AG04450 (cell line): ENCODE data around the gene PBOV1. TPM values are rescaled to one million over a fixed set of nuclear protein-coding genes. Genes with fewer than 3 reads are reported as not detected.

Source experiments
- CTCF ChIA-PET: fragments of 300-600, 350-600 bp; formaldehyde crosslinking; extraction: SDS; loops from one replicate; lab custom pipeline; 2022; ENCODE audit warnings: antibody characterized with exemption, inconsistent platforms; lab: Charles Lee
- POLR2A ChIA-PET: fragments of 350-600 bp; formaldehyde crosslinking; extraction: SDS; loops from one replicate; lab custom pipeline; 2021; ENCODE audit warnings: antibody characterized with exemption, inconsistent platforms; lab: Yijun Ruan, JAX
- DNase-seq: peaks from one replicate; pipeline ENCODE4 v3.0.0-alpha.2; 2011; ENCODE audit warnings: low read depth, low spot score
- H3K27ac ChIP-seq: one replicate; pipeline ENCODE4 v1.5.1; 2012; ENCODE audit warnings: low read depth, low read length, control low read depth
- H3K27me3 ChIP-seq: one replicate; pipeline ENCODE4 v1.6.0; 2012; ENCODE audit warnings: low read length; ENCODE audit not compliant: control insufficient read depth, insufficient read depth
- H3K4me3 ChIP-seq: 2 replicates; pipeline ENCODE4 v1.5.1; 2011; ENCODE audit warnings: mild to moderate bottlenecking, low read depth, low read length, control low read depth
- H3K9me3 ChIP-seq: 2 replicates; pipeline ENCODE4 v1.5.1; 2012; ENCODE audit warnings: low read length; ENCODE audit not compliant: control insufficient read depth, insufficient read depth
- polyA plus RNA-seq: library from polyadenylated mRNA; depleted of rRNA; stranded (reverse); fragments of >200 nt; gene quantifications from 2 replicates; pipeline ENCODE4 v1.2.3, GENCODE V29; 2011
- TF ChIP-seq, protein P1 (sequence below): IDR thresholded peaks from 2 replicates; pipeline ENCODE4 v1.5.1; 2011; ENCODE audit warnings: low read depth, low read length, control low read depth, inconsistent platforms

PBOV1 gene
- polyA plus RNA-seq, 1 experiment = not detected

DNA sequence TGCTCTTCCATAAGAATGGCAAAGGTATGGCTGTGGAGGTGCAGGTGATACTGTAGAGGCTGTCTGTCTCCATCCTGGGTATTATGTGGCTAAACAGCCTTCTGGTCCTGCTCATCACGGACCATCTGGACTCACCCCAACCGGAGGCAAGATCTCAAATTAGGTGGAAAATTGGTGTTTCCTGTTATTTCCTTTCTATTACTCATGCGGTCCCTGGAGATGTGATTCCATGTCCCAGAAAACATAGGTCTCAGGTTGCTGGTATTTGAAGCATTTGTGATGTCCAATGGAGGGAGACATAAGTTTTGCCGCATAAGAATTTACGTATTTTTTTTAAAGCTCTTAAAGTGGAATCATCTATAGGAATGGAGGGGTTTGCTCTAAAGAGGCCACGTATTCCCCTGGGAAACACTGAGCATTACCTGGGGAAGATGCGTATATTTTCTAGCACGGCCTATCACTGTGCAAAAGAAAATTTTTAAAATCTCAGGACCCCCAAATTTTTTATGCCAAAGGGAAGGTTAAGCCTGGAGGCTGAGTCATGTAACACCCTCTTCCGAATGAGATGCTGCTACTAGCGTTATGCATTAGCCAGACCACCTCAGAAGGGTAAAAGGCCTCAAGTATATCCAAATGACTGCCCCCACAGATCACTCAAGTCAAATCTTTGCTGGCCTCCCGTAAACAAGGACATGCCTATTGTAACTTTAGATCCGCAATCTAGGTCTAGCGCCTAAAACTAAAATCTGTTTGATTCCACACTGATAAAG, 22.4 kb upstream of the PBOV1 start:
- Histone ChIP-seq H3K27me3 (peaks cover 2% of the 10 kb centered on the region), H3K9me3 (no peaks in the 10 kb centered on the region), H3K4me3 (no peak overlapping the region), H3K27ac (no peak overlapping the region)
- no peak for DNase-seq
- TF ChIP-seq, protein P1, sequence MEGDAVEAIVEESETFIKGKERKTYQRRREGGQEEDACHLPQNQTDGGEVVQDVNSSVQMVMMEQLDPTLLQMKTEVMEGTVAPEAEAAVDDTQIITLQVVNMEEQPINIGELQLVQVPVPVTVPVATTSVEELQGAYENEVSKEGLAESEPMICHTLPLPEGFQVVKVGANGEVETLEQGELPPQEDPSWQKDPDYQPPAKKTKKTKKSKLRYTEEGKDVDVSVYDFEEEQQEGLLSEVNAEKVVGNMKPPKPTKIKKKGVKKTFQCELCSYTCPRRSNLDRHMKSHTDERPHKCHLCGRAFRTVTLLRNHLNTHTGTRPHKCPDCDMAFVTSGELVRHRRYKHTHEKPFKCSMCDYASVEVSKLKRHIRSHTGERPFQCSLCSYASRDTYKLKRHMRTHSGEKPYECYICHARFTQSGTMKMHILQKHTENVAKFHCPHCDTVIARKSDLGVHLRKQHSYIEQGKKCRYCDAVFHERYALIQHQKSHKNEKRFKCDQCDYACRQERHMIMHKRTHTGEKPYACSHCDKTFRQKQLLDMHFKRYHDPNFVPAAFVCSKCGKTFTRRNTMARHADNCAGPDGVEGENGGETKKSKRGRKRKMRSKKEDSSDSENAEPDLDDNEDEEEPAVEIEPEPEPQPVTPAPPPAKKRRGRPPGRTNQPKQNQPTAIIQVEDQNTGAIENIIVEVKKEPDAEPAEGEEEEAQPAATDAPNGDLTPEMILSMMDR = no peak
- CTCF ChIA-PET = no interaction called here
- POLR2A ChIA-PET = no interaction called here

DNA sequence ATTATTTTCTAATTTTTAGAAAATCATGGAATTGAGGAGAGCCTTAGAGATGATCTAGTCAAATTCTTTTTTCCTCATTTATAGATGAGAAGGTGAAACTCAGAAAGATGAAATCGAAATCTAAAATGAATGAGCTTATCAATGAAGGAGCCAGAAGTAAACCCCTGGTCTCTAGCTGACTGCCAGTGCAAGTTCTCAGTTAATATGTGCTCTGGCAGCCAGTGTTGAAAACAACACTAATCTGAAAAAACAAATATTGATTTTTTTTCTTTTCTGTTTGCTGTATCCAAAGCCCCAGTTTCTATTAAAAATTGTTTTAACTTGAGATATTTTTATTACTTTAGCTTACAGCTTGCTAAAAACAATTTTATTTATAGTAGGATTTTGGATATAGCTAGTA, 21.5 kb upstream of the PBOV1 start:
- ChIA-PET POLR2A (no interaction called here), CTCF (no interaction called here)
- Histone ChIP-seq H3K9me3 (no peaks in the 10 kb centered on the region), H3K4me3 (no peak overlapping the region), H3K27me3 (peaks cover 2% of the 10 kb centered on the region), H3K27ac (no peak overlapping the region)
- no peak for DNase-seq
- TF ChIP-seq, protein P1 = no peak

DNA sequence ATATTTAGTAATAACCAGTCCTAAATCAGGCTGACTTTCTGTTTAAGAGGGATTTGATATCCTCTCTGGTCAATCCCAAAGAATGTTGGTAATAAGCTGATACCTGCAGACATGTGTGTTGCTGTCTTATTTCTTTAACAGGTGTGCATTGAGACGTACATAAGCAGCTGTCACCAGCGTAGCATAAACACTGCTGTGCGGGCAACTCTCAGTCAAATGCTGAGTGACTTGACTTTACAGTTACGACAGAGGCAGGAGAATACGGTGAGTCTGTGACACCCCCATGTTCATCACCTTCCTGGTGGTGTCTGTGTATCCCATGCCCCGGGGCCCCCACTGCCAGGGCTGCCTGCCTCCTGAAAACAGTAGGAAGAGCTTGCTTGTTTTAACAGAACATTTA, 20.1 kb upstream of the PBOV1 start:
- Histone ChIP-seq H3K4me3 (no peak overlapping the region), H3K27ac (no peak overlapping the region), H3K27me3 (peaks cover 2% of the 10 kb centered on the region), H3K9me3 (no peaks in the 10 kb centered on the region)
- ChIA-PET CTCF (no interaction called here), POLR2A (no interaction called here)
- TF ChIP-seq, protein P1 = no peak
- no peak for DNase-seq

DNA sequence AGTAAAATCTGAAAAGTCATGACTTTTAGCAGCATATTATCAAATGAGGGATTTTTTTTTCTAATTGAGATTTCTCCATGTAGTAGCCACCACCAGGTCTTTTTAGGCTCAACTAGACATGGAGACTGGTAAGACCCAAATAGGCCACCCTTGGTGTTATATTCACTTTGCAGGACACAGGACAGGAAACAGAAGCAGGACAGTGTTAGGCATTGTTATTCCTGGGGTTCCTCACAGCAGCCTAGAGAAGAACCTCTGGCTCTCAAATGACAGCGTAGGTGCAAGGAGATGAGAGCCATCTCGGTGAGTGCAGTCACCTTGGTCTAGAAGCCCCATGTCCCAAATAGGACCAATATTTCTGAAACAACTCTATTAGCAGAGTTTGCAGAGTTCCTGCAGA, 19.2 kb upstream of the PBOV1 start:
- no peak for DNase-seq
- POLR2A ChIA-PET = no interaction called here
- Histone ChIP-seq H3K4me3 (no peak overlapping the region), H3K27me3 (peaks cover 2% of the 10 kb centered on the region), H3K9me3 (no peaks in the 10 kb centered on the region), H3K27ac (no peak overlapping the region)
- CTCF ChIA-PET = no interaction called here
- TF ChIP-seq, protein P1 = no peak

DNA sequence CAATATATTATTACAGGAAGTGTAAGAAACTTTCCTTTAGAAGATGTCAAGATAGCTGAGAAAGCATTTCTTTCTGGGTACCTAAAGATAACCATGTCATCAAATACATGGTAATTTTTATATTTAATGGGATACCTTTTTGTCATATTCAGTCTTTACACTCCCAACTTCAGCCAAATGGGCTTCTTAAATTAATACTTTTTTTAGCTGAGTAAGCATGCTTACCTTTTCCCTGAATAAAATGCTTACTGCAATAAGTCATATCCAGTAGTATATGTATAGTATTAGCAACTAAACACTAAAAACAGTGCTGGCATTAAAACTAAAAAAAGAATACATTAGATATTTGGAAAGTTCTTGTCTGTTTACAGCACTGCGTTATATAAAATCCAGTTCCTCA, 17.4 kb upstream of the PBOV1 start:
- ChIA-PET CTCF (interaction anchor here (0.6 kb wide), 1 partner anchor 458 kb away, joined by 3 read pairs; no protein-coding TSS in a partner anchor), POLR2A (no interaction called here)
- TF ChIP-seq, protein P1 = no peak
- H3K4me3 ChIP-seq = no peak overlapping the region
- H3K9me3 ChIP-seq = no peaks in the 10 kb centered on the region
- no peak overlapping the region for H3K27ac ChIP-seq
- DNase-seq = no peak
- peaks cover 2% of the 10 kb centered on the region for H3K27me3 ChIP-seq
